GM12873 (cell line): ENCODE measurements around the gene SLC9A4.

ENCODE experiments used
- CTCF ChIP-seq: IDR thresholded peaks from 2 replicates; pipeline ENCODE4 v1.5.1; 2012; ENCODE audit warnings: low read depth, mild to moderate bottlenecking, moderate library complexity, low read length, control low read depth; ENCODE audit not compliant: insufficient read depth; ENCODE audit errors: missing control alignments

The SLC9A4 gene

GRCh38 chr2:102478686-102479470 lies 5.9 kb downstream of the SLC9A4 start:
- TF ChIP-seq CTCF, result no peak

GRCh38 chr2:102480285-102481195 lies 7.5 kb downstream of the SLC9A4 start:
- no peak for TF ChIP-seq CTCF

- no peak for TF ChIP-seq CTCF
These were observed 8.9 kb downstream of the SLC9A4 start for GRCh38 chr2:102481931-102482330.

- TF ChIP-seq CTCF, result no peak
These were observed 10.1 kb downstream of the SLC9A4 start for GRCh38 chr2:102483086-102483485.

- TF ChIP-seq CTCF, result no peak
These were observed 11.5 kb downstream of the SLC9A4 start for GRCh38 chr2:102484310-102485061.

- no peak for TF ChIP-seq CTCF
These were observed 12.2 kb downstream of the SLC9A4 start for GRCh38 chr2:102485147-102485785.
